ENCODE data around the gene DOCK2. TPM values are rescaled to one million over a fixed set of nuclear protein-coding genes. Genes with fewer than 3 reads are reported as not detected.

The DOCK2 gene
- total and polyA plus RNA-seq, 2 donors (not counting 3 experiments of a cell fraction or from before 2014, with no cell fraction given) = 0.62 to 4.8 TPM

DNA sequence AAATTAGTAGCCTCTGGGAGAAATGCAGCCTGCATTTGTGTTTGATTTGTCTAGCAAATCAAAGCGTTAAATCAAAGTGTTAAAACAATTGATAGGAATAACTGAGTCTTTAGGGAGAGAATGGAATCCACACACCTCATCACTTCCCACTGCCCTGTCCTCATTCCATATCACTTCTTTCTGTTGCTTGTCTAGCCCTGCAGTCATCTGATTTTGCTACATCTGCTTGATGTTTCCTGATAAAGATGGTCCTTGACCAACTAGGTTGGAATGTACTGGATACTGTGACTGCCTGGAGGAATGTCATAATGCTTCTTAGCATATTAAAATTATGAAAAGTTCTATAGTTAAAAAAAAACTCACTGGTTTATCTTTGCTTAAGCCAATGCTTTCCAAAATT lies 119.9 kb downstream of the DOCK2 start:
- Histone ChIP-seq H3K79me2 (ENCODE audit: control insufficient read depth, insufficient read depth, low read length) (no peaks in the 10 kb centered on the region), H3K9me3 (replicated peaks; ENCODE audit: control insufficient read depth, insufficient read depth, low read length) (no peaks in the 10 kb centered on the region), H3K27ac (ENCODE audit: insufficient read depth, low read depth, low read length) (no peak overlapping the region), H4K20me1 (replicated peaks; ENCODE audit: control insufficient read depth, extremely low read depth, insufficient read depth, low read length) (no peaks in the 10 kb centered on the region), H3K4me1 (ENCODE audit: control insufficient read depth, extremely low read depth, insufficient read depth, low read length) (no peaks in the 10 kb centered on the region), H3K9me1 (replicated peaks; ENCODE audit: control insufficient read depth, extremely low read depth, insufficient read depth, low read length) (no peaks in the 10 kb centered on the region), H3K4me3 (replicated peaks in 1 of 3; ENCODE audit: insufficient read depth in 1 of 3, low read depth in 1 of 3, low read length in 3 of 3) (no peak overlapping the region), H3K27me3 (ENCODE audit: control insufficient read depth in 2 of 2, insufficient read depth in 2 of 2, low read length in 2 of 2) (peaks cover 0 to 3% of the 10 kb centered on the region in 2 experiments), H3K9ac (replicated peaks; ENCODE audit: extremely low read depth, insufficient read depth, low read length) (no peak overlapping the region), H3K4me2 (ENCODE audit: insufficient read depth, low read length) (no peak overlapping the region), H2AFZ (ENCODE audit: low read depth, low read length) (no peak overlapping the region), H3K36me3 (ENCODE audit: control insufficient read depth in 2 of 2, extremely low read depth in 1 of 2, insufficient read depth in 2 of 2, low read length in 2 of 2) (no peaks in the 10 kb centered on the region)
- TF ChIP-seq JUN (IDR thresholded peaks at IDR 0.05; ENCODE audit: borderline replicate concordance, insufficient read depth, insufficient read length, low read depth) (no peak), GATA2 (IDR thresholded peaks at IDR 0.05; ENCODE audit: insufficient read depth, insufficient read length, low read depth, low read length) (no peak), EZH2 (IDR thresholded peaks at IDR 0.05; ENCODE audit: borderline replicate concordance, low read depth, low read length, severe bottlenecking) (no peak), MYC (IDR thresholded peaks at IDR 0.05; ENCODE audit: low read depth, low read length) (no peak), POLR2A (IDR thresholded peaks at IDR 0.05; ENCODE audit: low read depth, low read length) (no peak), FOS (IDR thresholded peaks at IDR 0.05; ENCODE audit: borderline replicate concordance, insufficient read depth, low read length) (no peak), POLR2AphosphoS5 (IDR thresholded peaks at IDR 0.05; ENCODE audit: insufficient read depth, low read depth, low read length) (no peak)
- TF ChIP-seq, protein P1, sequence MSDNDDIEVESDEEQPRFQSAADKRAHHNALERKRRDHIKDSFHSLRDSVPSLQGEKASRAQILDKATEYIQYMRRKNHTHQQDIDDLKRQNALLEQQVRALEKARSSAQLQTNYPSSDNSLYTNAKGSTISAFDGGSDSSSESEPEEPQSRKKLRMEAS (IDR thresholded peaks at IDR 0.05; ENCODE audit: insufficient read depth, insufficient read length) = no peak
- TF ChIP-seq, protein P2, sequence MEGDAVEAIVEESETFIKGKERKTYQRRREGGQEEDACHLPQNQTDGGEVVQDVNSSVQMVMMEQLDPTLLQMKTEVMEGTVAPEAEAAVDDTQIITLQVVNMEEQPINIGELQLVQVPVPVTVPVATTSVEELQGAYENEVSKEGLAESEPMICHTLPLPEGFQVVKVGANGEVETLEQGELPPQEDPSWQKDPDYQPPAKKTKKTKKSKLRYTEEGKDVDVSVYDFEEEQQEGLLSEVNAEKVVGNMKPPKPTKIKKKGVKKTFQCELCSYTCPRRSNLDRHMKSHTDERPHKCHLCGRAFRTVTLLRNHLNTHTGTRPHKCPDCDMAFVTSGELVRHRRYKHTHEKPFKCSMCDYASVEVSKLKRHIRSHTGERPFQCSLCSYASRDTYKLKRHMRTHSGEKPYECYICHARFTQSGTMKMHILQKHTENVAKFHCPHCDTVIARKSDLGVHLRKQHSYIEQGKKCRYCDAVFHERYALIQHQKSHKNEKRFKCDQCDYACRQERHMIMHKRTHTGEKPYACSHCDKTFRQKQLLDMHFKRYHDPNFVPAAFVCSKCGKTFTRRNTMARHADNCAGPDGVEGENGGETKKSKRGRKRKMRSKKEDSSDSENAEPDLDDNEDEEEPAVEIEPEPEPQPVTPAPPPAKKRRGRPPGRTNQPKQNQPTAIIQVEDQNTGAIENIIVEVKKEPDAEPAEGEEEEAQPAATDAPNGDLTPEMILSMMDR (IDR thresholded peaks at IDR 0.05; ENCODE audit: extremely low read depth in 1 of 2, insufficient read depth in 1 of 2, low read depth in 1 of 2, low read length in 2 of 2) = no peak
- dilution Hi-C loops (cut with MboI; ENCODE audit: extremely low pct_ligation_motif_present, low sequenced_read_pairs) = no loop called here
- no peak for FAIRE-seq
- no peak for DNase-seq (ENCODE audit: low read depth, low spot score)
- POLR2A ChIA-PET = no interaction called here
- intact Hi-C loops (cut with micrococcal nuclease) = no loop called here
- CTCF ChIA-PET = no interaction called here
- no TSS peak for BruUV-seq (replicated peaks)
